ENCODE measurements around the gene PIP4K2B. TPM values are rescaled to one million over a fixed set of nuclear protein-coding genes. Genes with fewer than 3 reads are reported as not detected.

Gene PIP4K2B
- total RNA-seq (2022; extraction: Qiagen RNA extraction; ENCODE audit: low read depth), result 33.4 to 50.7 TPM (median 44.7 TPM) in 5 replicates

GRCh38 chr17:38799501-38800236 lies at the start of gene PIP4K2B:
TSS of gene PIP4K2B (minus strand) at chr17:38799556. CDS start at chr17:38799424, 132 bp downstream.

DNA sequence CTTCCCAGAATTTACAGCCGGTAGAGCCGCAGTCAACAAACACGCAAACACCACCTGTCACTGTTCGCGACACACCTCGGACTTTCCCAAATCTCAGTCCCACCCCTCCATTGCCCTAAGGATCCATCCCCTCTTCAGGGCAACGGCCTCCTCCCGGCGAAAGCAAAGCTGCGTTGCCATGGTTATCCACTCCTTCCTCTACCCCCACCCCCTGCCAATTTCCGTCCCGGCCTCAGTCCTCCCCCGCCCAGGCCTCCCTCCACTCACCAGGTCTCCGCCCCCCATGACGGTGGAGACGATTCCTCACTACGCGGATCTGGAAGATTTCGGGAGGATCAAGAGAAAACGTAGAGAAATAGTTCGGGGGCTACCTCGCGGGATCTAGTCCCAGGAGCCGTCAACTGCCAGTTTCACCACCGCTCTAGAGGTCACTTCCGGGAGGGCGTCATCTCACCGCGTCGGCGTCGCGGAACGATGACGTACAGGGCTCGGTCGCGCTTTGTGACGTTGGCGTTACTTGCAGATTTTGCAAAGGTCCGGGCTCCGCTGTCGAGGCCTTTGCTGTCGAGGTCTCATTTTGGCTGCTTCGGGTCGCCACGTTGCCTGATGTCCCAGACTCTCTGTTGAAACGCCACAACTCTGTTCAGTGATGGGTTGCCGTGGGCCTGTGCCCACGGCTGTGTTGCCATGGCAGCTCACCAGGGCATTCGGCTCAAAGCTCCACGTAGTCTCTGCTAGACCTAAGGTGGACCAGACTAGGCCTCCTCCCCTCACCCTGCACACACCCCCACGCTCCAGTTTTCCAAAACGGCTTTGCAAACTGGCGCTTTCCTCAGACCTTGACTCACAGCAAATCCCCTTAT lies 25.8 kb upstream of the PIP4K2B start, which contains the start of gene CWC25:
Gene CWC25 (minus strand): TSS at position 423 of the 863 bp plus-strand sequence. CDS start 138 bp downstream, at position 285.

GRCh38 chr17:38752308-38753070 lies 46.9 kb downstream of the PIP4K2B start, which contains the start of gene PSMB3:
TSS of gene PSMB3 (plus strand) at chr17:38752741. CDS start at chr17:38752827, 86 bp downstream.

GRCh38 chr17:38748149-38748891 lies 51.0 kb downstream of the PIP4K2B start, which contains the start of gene PCGF2:
TSS of gene PCGF2 (minus strand) at chr17:38748336. CDS start at chr17:38740402, 7,934 bp downstream.

DNA sequence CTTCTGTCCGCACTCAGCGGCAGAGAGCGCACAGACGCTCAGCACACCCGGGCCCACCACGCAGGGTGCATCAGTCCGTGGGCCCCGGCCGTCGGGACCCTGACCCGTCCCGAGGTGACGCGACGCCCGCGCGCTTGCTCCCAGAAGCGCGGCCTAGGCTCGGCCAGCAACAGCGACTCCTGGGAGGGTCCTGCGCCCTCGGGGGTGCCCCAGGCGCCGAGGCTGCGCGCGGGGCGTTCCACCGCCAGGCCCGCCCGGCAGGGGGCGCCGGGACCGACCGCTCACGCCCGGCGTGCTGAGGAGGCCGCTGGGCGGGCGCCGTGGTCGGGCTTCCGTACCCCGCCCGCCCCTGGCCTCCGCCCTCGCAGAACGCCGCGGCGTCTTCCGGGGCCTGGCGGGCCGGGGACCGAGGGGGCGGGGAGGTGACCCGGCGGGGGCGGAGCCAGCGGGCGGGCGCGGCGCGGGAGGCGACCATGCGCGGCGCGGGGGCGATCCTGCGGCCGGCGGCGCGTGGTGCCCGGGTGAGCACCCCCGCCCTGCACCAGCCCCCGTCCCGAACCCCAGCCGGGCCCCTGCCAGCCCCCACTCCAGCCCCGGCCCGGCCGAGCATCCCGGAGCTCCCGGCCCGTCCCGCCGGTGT lies 69.3 kb downstream of the PIP4K2B start, which contains the start of gene CISD3:
Gene CISD3 (plus strand): TSS at position 456 of the 640 bp plus-strand sequence. CDS start 18 bp downstream, at position 474.

Other genes with a start within 250 kb of the PIP4K2B start
- gene SRCIN1, start 193.6 kb downstream of the PIP4K2B start, total RNA-seq (2022; extraction: Qiagen RNA extraction; ENCODE audit: low read depth), result 0.84 to 4.3 TPM (median 2.4 TPM) in 5 replicates
- gene EPOP, start 124.6 kb downstream of the PIP4K2B start, total RNA-seq (2022; extraction: Qiagen RNA extraction; ENCODE audit: low read depth), result 10.9 to 15.5 TPM (median 13.1 TPM) in 5 replicates
- 18.0 to 37.0 TPM (median 33.1 TPM) in 5 replicates for gene MLLT6, start 94.3 kb downstream of the PIP4K2B start, total RNA-seq (2022; extraction: Qiagen RNA extraction; ENCODE audit: low read depth)
- 50.8 to 89.6 TPM (median 85.2 TPM) in 5 replicates for gene CISD3, start 69.2 kb downstream of the PIP4K2B start, total RNA-seq (2022; extraction: Qiagen RNA extraction; ENCODE audit: low read depth)
- 33.0 to 67.7 TPM (median 64.3 TPM) in 5 replicates for gene PCGF2, start 51.2 kb downstream of the PIP4K2B start, total RNA-seq (2022; extraction: Qiagen RNA extraction; ENCODE audit: low read depth)
- 318 to 508 TPM (median 418 TPM) in 5 replicates for gene PSMB3, start 46.8 kb downstream of the PIP4K2B start, total RNA-seq (2022; extraction: Qiagen RNA extraction; ENCODE audit: low read depth)
- 20.9 to 31.1 TPM (median 21.2 TPM) in 5 replicates for gene CWC25, start 25.8 kb upstream of the PIP4K2B start, total RNA-seq (2022; extraction: Qiagen RNA extraction; ENCODE audit: low read depth)
- 2,424 to 2,901 TPM (median 2,516 TPM) in 5 replicates for gene RPL23, start 54.2 kb upstream of the PIP4K2B start, total RNA-seq (2022; extraction: Qiagen RNA extraction; ENCODE audit: low read depth)
- gene LASP1, start 70.5 kb upstream of the PIP4K2B start, total RNA-seq (2022; extraction: Qiagen RNA extraction; ENCODE audit: low read depth), result 227 to 289 TPM (median 271 TPM) in 5 replicates
- gene FBXO47, start 167.8 kb upstream of the PIP4K2B start, total RNA-seq (2022; extraction: Qiagen RNA extraction; ENCODE audit: low read depth), result not detected in 5 replicates